K562 (cell line): ENCODE data around the gene PACRG. TPM values are rescaled to one million over a fixed set of nuclear protein-coding genes. Genes with fewer than 3 reads are reported as not detected.

Experiments
- ATAC-seq: fragments of 200-7000 bp; cut with Tn5 transposase; 3 replicates; pipeline ENCODE4 v1.9.1; 2020; ENCODE audit warnings: moderate library complexity
- BruUV-seq: library from RNA; stranded (reverse); fragments of 400-500 nt; replicated peaks from 2 replicates; lab custom pipeline; 2021; lab: Mats Ljungman, UMichigan
- CTCF ChIA-PET: fragments of 300-600 bp; formaldehyde crosslinking; extraction: SDS; loops from one replicate; lab custom pipeline; 2021; ENCODE audit warnings: low intra/inter-chr PET ratio; lab: Yijun Ruan, JAX
- POLR2A ChIA-PET: fragments of 300-600, 350-650 bp; sonication (Branson Sonifier 250); formaldehyde crosslinking; extraction: SDS; loops from one replicate; lab custom pipeline; 2021; ENCODE audit warnings: antibody characterized with exemption, inconsistent platforms; lab: Yijun Ruan, JAX
- DNase-seq, 4 experiments: peaks; one replicate each; pipeline versions ENCODE4 v3.0.0 to v3.0.0-alpha.2; 2011 to 2018; ENCODE audit warnings: low spot score in 3 of 4, mixed read lengths in 3 of 4; ENCODE audit errors: extremely low read depth in 1 of 4
- FAIRE-seq: peaks from 2 replicates; lab custom pipeline; 2011; peaks lifted over from hg19 to GRCh38; lab: Jason Lieb, UNC
- H2AFZ ChIP-seq: 2 replicates; pipeline ENCODE4 v1.6.0; 2011; ENCODE audit warnings: low read depth, low read length, control low read depth, inconsistent platforms
- H3K27ac ChIP-seq: fragments of 200-600 bp; 3 replicates; pipeline ENCODE4 v1.8.0; 2011; ENCODE audit warnings: low read depth, mild to moderate bottlenecking, control low read depth, inconsistent platforms, low read length, moderate library complexity, mixed read lengths; ENCODE audit errors: extremely low read depth
- H3K27me3 ChIP-seq, 2 experiments: fragments of 300-600 bp in 1 of 2; 2 replicates in 1 of 2; 3 replicates in 1 of 2; pipeline versions ENCODE4 v1.6.0 to v1.8.0; 2011; ENCODE audit warnings: inconsistent platforms in 2 of 2, low read length in 2 of 2, mild to moderate bottlenecking in 1 of 2, mixed read lengths in 1 of 2, moderate library complexity in 1 of 2; ENCODE audit not compliant: control insufficient read depth in 2 of 2, insufficient read depth in 2 of 2
- H3K36me3 ChIP-seq: fragments of 300-600 bp; 3 replicates; pipeline ENCODE4 v1.8.0; 2011; ENCODE audit warnings: mild to moderate bottlenecking, low read length, inconsistent platforms; ENCODE audit not compliant: control insufficient read depth, insufficient read depth
- H3K4me1 ChIP-seq, 2 experiments: fragments of 200-600 bp in 1 of 2; replicated peaks in 1 of 2; 2 replicates in 1 of 2; 3 replicates in 1 of 2; pipeline versions ENCODE4 v1.5.1 to v1.8.0; 2011; ENCODE audit warnings: inconsistent platforms in 2 of 2, low read length in 2 of 2, mild to moderate bottlenecking in 1 of 2, mixed read lengths in 1 of 2, moderate library complexity in 1 of 2; ENCODE audit not compliant: control insufficient read depth in 2 of 2, insufficient read depth in 2 of 2
- H3K4me2 ChIP-seq: 2 replicates; pipeline ENCODE4 v1.6.1; 2011; ENCODE audit warnings: low read length, control low read depth, inconsistent platforms, mixed read lengths; ENCODE audit not compliant: insufficient read depth
- H3K4me3 ChIP-seq: fragments of 200-600 bp; sonication (generic), shearing (Covaris generic); 2 replicates; pipeline ENCODE4 v1.5.1; 2016; ENCODE audit warnings: control low read depth, inconsistent platforms
- H3K79me2 ChIP-seq: fragments of 200-600 bp; 3 replicates; pipeline ENCODE4 v1.8.0; 2011; ENCODE audit warnings: low read length, inconsistent platforms; ENCODE audit not compliant: control insufficient read depth, insufficient read depth
- H3K9ac ChIP-seq, 2 experiments: 2 replicates each; pipeline versions ENCODE4 v1.6.0 to v1.6.1; 2011; ENCODE audit warnings: low read depth in 2 of 2, low read length in 2 of 2, control low read depth in 1 of 2, inconsistent platforms in 1 of 2, mild to moderate bottlenecking in 1 of 2, mixed read lengths in 1 of 2; ENCODE audit not compliant: insufficient read depth in 1 of 2
- H3K9me1 ChIP-seq: one replicate; pipeline ENCODE4 v1.6.0; 2011; ENCODE audit warnings: inconsistent platforms, mild to moderate bottlenecking, low read length, moderate library complexity; ENCODE audit not compliant: control insufficient read depth, insufficient read depth
- H3K9me3 ChIP-seq: replicated peaks from 2 replicates; pipeline ENCODE4 v1.5.1; 2011; ENCODE audit warnings: low read depth, low read length, inconsistent platforms; ENCODE audit not compliant: control insufficient read depth, insufficient read depth
- H4K20me1 ChIP-seq: replicated peaks from 2 replicates; pipeline ENCODE4 v1.6.1; 2011; ENCODE audit warnings: low read length, inconsistent platforms, mixed read lengths; ENCODE audit not compliant: control insufficient read depth, insufficient read depth
- BRD9 ChIP-seq: fragments of 450-650 bp; IDR thresholded peaks from 2 replicates; pipeline ENCODE4 v1.6.1; 2018; ENCODE audit warnings: low read depth; ENCODE audit not compliant: partially characterized antibody
- CREBBP ChIP-seq: IDR thresholded peaks from one replicate; pipeline ENCODE4 v1.6.1; 2012; ENCODE audit warnings: low read depth, mild to moderate bottlenecking, control low read depth, inconsistent platforms, low read length
- GTF2A2 ChIP-seq: IDR thresholded peaks from 2 replicates; pipeline ENCODE4 v1.6.1; 2016; ENCODE audit warnings: mild to moderate bottlenecking, missing genetic modification characterization, missing compliant biosample characterization
- HDAC6 ChIP-seq: IDR thresholded peaks from 2 replicates; pipeline ENCODE4 v1.6.1; 2012; ENCODE audit warnings: low read depth, mild to moderate bottlenecking, control low read depth, inconsistent platforms, low read length, moderate library complexity
- HNRNPK ChIP-seq: fragments of 200-400 bp; formaldehyde crosslinking; IDR thresholded peaks from one replicate; pipeline ENCODE4 v1.6.1; 2018; ENCODE audit warnings: mild to moderate bottlenecking, low read depth, low read length; ENCODE audit not compliant: poor library complexity, severe bottlenecking
- KDM1A ChIP-seq, 2 experiments: fragments of 450-650 bp; IDR thresholded peaks; 2 replicates each; pipeline ENCODE4 v1.6.1; 2016; ENCODE audit warnings: mild to moderate bottlenecking in 2 of 2
- PHF8 ChIP-seq: fragments of 200-600 bp; sonication (generic); IDR thresholded peaks from 2 replicates; pipeline ENCODE4 v1.6.1; 2012; ENCODE audit warnings: mixed run types, mild to moderate bottlenecking, inconsistent platforms, low read length, moderate library complexity, borderline replicate concordance
- TAL1 ChIP-seq: fragments of 450-650 bp; IDR thresholded peaks from 2 replicates; pipeline ENCODE4 v1.6.1; 2016; ENCODE audit warnings: mild to moderate bottlenecking
- ZNF780A ChIP-seq: fragments of 250-450 bp; sonication (Bioruptor Pico); IDR thresholded peaks from 2 replicates; pipeline ENCODE4 v1.5.0; 2021; ENCODE audit warnings: mild to moderate bottlenecking
- WGBS: fragments of 100-300 bp; shearing (Covaris generic); methylation state at CpG from one replicate; pipeline ENCODE4 v1.1.6; 2016; ENCODE audit warnings: low coverage, mixed read lengths; ENCODE audit not compliant: insufficient coverage; ENCODE audit errors: missing lambda C conversion rate; 5-methylcytosine and 5-hydroxymethylcytosine counted together
- in situ Hi-C: fragments of 300-500 bp; cut with MboI; formaldehyde crosslinking; loops from 4 replicates; pipeline ENCODE4 v1.15.0; 2018; ENCODE audit warnings: inconsistent platforms, mixed read lengths
- intact Hi-C: fragments of 100-400 bp; cut with micrococcal nuclease; formaldehyde crosslinking; loops from 2 replicates; pipeline ENCODE4 v1.14.2; 2022
- polyA plus RNA-seq, 8 experiments: library from polyadenylated mRNA; depleted of rRNA in 4 of 8; stranded (reverse) in 5 of 8; unstranded in 3 of 8; fragments of >200 nt; fragmentation: Nextera tagmentation in 2 of 8; fragmentation: Illumina TruSeq in 1 of 8; extraction: Ambion mirVana in 2 of 8; extraction: Trizol in 1 of 8; gene quantifications; 2 replicates each; pipeline versions ENCODE4 v1.2.1 to v1.2.3, GENCODE V29; 2011 to 2014; ENCODE audit warnings: inconsistent platforms in 1 of 8, missing spikeins in 1 of 8
- total RNA-seq, 7 experiments: library from RNA; depleted of rRNA in 6 of 7; stranded (reverse); fragments of >200 nt in 6 of 7; fragmentation: Illumina TruSeq in 2 of 7; extraction: Trizol in 2 of 7; gene quantifications; 2 replicates each; pipeline versions ENCODE4 v1.2.1 to v1.2.3, GENCODE V29; 2011 to 2021; ENCODE audit warnings: low replicate concordance in 1 of 7
- TF ChIP-seq, protein P1 (sequence below): IDR thresholded peaks from 2 replicates; pipeline ENCODE4 v1.6.1; 2011; ENCODE audit warnings: borderline replicate concordance, low read depth, mild to moderate bottlenecking, moderate library complexity, low read length; ENCODE audit not compliant: insufficient read depth, poor library complexity, severe bottlenecking
- TF ChIP-seq, protein P2 (sequence below): fragments of 450-650 bp; formaldehyde crosslinking; IDR thresholded peaks from 2 replicates; pipeline ENCODE4 v1.4.0; 2020; ENCODE audit warnings: mild to moderate bottlenecking, mixed read lengths
- TF ChIP-seq, protein P3 (sequence below): fragments of 200-800 bp; sonication (Bioruptor generic); IDR thresholded peaks from 2 replicates; pipeline ENCODE4 v1.6.1; 2017; ENCODE audit warnings: missing genetic modification characterization, missing compliant biosample characterization
- TF ChIP-seq, protein P4 (sequence below): fragments of 450-650 bp; IDR thresholded peaks from 2 replicates; pipeline ENCODE4 v1.7.0; 2016; ENCODE audit warnings: borderline replicate concordance

Gene PACRG
- total and polyA plus RNA-seq, 9 of the 15 experiments (the other 6 are each of a cell fraction or from before 2014, with no cell fraction given) = 0.04 TPM; not detected in 8

DNA sequence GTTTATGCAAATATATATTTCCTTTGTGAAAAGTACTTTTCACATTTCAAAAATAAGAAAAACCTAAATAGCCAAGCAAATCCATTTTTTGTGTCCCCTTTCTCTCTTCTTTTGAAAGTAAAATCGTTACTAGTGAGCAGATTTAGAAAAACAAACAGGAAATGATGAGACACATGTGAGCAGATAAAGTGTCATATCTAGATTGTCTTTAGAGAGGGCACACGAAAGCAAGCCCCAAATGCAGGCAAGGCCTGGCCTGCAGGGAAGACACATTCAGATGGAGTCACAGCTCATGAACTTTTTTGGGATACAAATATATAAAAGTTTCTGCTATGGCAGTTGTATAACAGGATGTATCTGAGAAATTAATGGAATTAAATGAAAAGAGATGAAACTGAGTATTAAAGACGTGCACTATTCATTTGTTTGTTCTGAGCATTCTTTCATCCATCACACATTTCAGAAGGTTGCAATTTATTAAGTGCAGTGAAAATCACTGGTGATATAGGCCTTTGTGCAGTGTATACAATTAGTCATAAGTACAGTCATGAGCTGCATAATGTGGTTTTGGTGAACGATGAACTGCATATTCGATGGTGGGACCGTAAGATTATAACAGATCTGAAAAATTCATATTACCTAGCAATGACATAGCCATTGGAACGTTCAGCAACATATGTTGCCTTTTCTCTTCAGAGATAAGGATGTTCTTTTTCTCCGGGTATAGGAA, 101.4 kb downstream of the PACRG start:
- no peaks in the 10 kb centered on the region for H3K79me2 ChIP-seq
- H3K4me1 ChIP-seq = no peaks in the 10 kb centered on the region
- no peaks in the 10 kb centered on the region for H3K27me3 ChIP-seq
- DNase-seq (no peak), FAIRE-seq (no peak), ATAC-seq (no peak)
- ChIA-PET CTCF (no interaction called here), POLR2A (no interaction called here)
- TF ChIP-seq BRD9 (no peak), TAL1 (no peak), HDAC6 (no peak), GTF2A2 (no peak), KDM1A (IDR thresholded peaks at IDR 0.05) (no peak), ZNF780A (CRISPR knock-in tag) (no peak), CREBBP (no peak), PHF8 (no peak), HNRNPK (no peak)
- TF ChIP-seq, protein P1, sequence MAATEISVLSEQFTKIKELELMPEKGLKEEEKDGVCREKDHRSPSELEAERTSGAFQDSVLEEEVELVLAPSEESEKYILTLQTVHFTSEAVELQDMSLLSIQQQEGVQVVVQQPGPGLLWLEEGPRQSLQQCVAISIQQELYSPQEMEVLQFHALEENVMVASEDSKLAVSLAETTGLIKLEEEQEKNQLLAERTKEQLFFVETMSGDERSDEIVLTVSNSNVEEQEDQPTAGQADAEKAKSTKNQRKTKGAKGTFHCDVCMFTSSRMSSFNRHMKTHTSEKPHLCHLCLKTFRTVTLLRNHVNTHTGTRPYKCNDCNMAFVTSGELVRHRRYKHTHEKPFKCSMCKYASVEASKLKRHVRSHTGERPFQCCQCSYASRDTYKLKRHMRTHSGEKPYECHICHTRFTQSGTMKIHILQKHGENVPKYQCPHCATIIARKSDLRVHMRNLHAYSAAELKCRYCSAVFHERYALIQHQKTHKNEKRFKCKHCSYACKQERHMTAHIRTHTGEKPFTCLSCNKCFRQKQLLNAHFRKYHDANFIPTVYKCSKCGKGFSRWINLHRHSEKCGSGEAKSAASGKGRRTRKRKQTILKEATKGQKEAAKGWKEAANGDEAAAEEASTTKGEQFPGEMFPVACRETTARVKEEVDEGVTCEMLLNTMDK = no peak
- TF ChIP-seq, protein P2, sequence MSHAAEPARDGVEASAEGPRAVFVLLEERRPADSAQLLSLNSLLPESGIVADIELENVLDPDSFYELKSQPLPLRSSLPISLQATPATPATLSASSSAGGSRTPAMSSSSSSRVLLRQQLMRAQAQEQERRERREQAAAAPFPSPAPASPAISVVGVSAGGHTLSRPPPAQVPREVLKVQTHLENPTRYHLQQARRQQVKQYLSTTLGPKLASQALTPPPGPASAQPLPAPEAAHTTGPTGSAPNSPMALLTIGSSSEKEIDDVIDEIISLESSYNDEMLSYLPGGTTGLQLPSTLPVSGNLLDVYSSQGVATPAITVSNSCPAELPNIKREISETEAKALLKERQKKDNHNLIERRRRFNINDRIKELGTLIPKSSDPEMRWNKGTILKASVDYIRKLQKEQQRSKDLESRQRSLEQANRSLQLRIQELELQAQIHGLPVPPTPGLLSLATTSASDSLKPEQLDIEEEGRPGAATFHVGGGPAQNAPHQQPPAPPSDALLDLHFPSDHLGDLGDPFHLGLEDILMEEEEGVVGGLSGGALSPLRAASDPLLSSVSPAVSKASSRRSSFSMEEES (CRISPR knock-in tag) = no peak
- TF ChIP-seq, protein P3, sequence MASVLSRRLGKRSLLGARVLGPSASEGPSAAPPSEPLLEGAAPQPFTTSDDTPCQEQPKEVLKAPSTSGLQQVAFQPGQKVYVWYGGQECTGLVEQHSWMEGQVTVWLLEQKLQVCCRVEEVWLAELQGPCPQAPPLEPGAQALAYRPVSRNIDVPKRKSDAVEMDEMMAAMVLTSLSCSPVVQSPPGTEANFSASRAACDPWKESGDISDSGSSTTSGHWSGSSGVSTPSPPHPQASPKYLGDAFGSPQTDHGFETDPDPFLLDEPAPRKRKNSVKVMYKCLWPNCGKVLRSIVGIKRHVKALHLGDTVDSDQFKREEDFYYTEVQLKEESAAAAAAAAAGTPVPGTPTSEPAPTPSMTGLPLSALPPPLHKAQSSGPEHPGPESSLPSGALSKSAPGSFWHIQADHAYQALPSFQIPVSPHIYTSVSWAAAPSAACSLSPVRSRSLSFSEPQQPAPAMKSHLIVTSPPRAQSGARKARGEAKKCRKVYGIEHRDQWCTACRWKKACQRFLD (CRISPR knock-in tag) = no peak
- TF ChIP-seq, protein P4, sequence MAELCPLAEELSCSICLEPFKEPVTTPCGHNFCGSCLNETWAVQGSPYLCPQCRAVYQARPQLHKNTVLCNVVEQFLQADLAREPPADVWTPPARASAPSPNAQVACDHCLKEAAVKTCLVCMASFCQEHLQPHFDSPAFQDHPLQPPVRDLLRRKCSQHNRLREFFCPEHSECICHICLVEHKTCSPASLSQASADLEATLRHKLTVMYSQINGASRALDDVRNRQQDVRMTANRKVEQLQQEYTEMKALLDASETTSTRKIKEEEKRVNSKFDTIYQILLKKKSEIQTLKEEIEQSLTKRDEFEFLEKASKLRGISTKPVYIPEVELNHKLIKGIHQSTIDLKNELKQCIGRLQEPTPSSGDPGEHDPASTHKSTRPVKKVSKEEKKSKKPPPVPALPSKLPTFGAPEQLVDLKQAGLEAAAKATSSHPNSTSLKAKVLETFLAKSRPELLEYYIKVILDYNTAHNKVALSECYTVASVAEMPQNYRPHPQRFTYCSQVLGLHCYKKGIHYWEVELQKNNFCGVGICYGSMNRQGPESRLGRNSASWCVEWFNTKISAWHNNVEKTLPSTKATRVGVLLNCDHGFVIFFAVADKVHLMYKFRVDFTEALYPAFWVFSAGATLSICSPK = no peak
- no peak overlapping the region for H3K4me2 ChIP-seq
- in situ Hi-C loops = no loop called here
- no TSS peak for BruUV-seq
- no peak overlapping the region for H3K27ac ChIP-seq
- no peak overlapping the region for H2AFZ ChIP-seq
- WGBS = under 1% methylated on average over 8 of the region's 8 CpGs
- H3K9me1 ChIP-seq = no peaks in the 10 kb centered on the region
- no peaks in the 10 kb centered on the region for H3K9me3 ChIP-seq
- no peaks in the 10 kb centered on the region for H4K20me1 ChIP-seq
- no peaks in the 10 kb centered on the region for H3K36me3 ChIP-seq
- H3K4me3 ChIP-seq = no peak overlapping the region
- intact Hi-C loops = no loop called here
- H3K9ac ChIP-seq = no peak overlapping the region
